OCI-LY3 (cell line): Measurements from ENCODE around the gene RNF41.

Source experiments
- EZH2phosphoT487 ChIP-seq: fragments of 200-600 bp; shearing (Covaris generic); IDR thresholded peaks from 2 replicates; pipeline ENCODE4 v1.6.1; 2018; ENCODE audit warnings: antibody characterized with exemption, mixed run types, low read depth
- TF ChIP-seq, protein P1 (sequence below): fragments of 200-600, 300-600 bp; sonication (generic); IDR thresholded peaks from 2 replicates; pipeline ENCODE4 v1.5.1; 2014; ENCODE audit warnings: antibody characterized with exemption, low read length, low read depth

- TF ChIP-seq, protein P1, sequence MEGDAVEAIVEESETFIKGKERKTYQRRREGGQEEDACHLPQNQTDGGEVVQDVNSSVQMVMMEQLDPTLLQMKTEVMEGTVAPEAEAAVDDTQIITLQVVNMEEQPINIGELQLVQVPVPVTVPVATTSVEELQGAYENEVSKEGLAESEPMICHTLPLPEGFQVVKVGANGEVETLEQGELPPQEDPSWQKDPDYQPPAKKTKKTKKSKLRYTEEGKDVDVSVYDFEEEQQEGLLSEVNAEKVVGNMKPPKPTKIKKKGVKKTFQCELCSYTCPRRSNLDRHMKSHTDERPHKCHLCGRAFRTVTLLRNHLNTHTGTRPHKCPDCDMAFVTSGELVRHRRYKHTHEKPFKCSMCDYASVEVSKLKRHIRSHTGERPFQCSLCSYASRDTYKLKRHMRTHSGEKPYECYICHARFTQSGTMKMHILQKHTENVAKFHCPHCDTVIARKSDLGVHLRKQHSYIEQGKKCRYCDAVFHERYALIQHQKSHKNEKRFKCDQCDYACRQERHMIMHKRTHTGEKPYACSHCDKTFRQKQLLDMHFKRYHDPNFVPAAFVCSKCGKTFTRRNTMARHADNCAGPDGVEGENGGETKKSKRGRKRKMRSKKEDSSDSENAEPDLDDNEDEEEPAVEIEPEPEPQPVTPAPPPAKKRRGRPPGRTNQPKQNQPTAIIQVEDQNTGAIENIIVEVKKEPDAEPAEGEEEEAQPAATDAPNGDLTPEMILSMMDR = no peak
- TF ChIP-seq EZH2phosphoT487 = no peak
Measured at GRCh38 chr12:56216461-56216860, 5.3 kb downstream of the RNF41 start.
